Immature natural killer cell (primary cell): Measurements from ENCODE around the gene PAOX. TPM values are rescaled to one million over a fixed set of nuclear protein-coding genes. Genes with fewer than 3 reads are reported as not detected.

ENCODE experiments used
- DNase-seq, 3 donors: peaks; one replicate each; pipeline ENCODE4 v3.0.0; 2022; ENCODE audit warnings: mixed read lengths in 1 of 3
- H3K27ac Mint-ChIP-seq, 6 donors: one replicate each; pipeline ENCODE4 v1.8.0; 2020; ENCODE audit warnings: mixed read lengths in 6 of 6, mild to moderate bottlenecking in 5 of 6, inconsistent platforms in 4 of 6, moderate library complexity in 3 of 6
- H3K27me3 Mint-ChIP-seq, 3 donors: one replicate each; pipeline ENCODE4 v1.8.0; 2020 to 2021; ENCODE audit warnings: low read depth in 3 of 3, mild to moderate bottlenecking in 3 of 3, mixed read lengths in 3 of 3, moderate library complexity in 3 of 3, inconsistent platforms in 1 of 3
- H3K36me3 Mint-ChIP-seq, 3 donors: one replicate each; pipeline ENCODE4 v1.8.0; 2020; ENCODE audit warnings: mixed read lengths in 3 of 3, inconsistent platforms in 2 of 3, mild to moderate bottlenecking in 2 of 3
- H3K4me1 Mint-ChIP-seq, 2 donors: one replicate each; pipeline ENCODE4 v1.8.0; 2020; ENCODE audit warnings: inconsistent platforms in 2 of 2, mild to moderate bottlenecking in 2 of 2, mixed read lengths in 2 of 2, moderate library complexity in 1 of 2
- H3K4me3 Mint-ChIP-seq, 5 donors: one replicate each; pipeline ENCODE4 v1.8.0; 2020; ENCODE audit warnings: mild to moderate bottlenecking in 5 of 5, mixed read lengths in 5 of 5, inconsistent platforms in 3 of 5, moderate library complexity in 3 of 5
- H3K9me3 Mint-ChIP-seq, 6 donors: one replicate each; pipeline ENCODE4 v1.8.0; 2020; ENCODE audit warnings: mild to moderate bottlenecking in 6 of 6, mixed read lengths in 6 of 6, inconsistent platforms in 4 of 6, moderate library complexity in 3 of 6
- polyA plus RNA-seq, 3 donors: library from polyadenylated mRNA; unstranded; fragments of 300-500 nt; fragmentation: Illumina TruSeq; gene quantifications; one replicate each; pipeline ENCODE4 v1.2.3, GENCODE V29; 2021

The PAOX gene
- polyA plus RNA-seq, 3 donors from 2014 or later, result 10.5 to 13.0 (median 11.0) TPM

- no peak overlapping the region for H3K27ac Mint-ChIP-seq
- H3K4me1 Mint-ChIP-seq, result peaks cover 22 to 34% of the 10 kb centered on the region in 2 donors
- H3K4me3 Mint-ChIP-seq, result peak overlapping the region in 1 of 5 donors; percentile 38
- peaks cover 0 to 10% (median 5%) of the 10 kb centered on the region in 6 donors for H3K9me3 Mint-ChIP-seq
- DNase-seq, result no peak
- H3K36me3 Mint-ChIP-seq, result no peaks in the 10 kb centered on the region
- H3K27me3 Mint-ChIP-seq, result peaks cover 0 to 8% (median 5%) of the 10 kb centered on the region in 3 donors
Observed at GRCh38 chr10:133440633-133441285, 61.7 kb downstream of the PAOX start.

Other genes starting within 250 kb of the PAOX start
- not detected for gene KNDC1, start 219.0 kb upstream of the PAOX start, polyA plus RNA-seq
- gene UTF1, start 149.0 kb upstream of the PAOX start, polyA plus RNA-seq, result not detected
- gene VENTX, start 141.4 kb upstream of the PAOX start, polyA plus RNA-seq, result under 1 TPM in 1 of 3 donors, not detected in 2; 0.24 TPM
- 100 to 1,000 TPM; 143 to 294 (median 153) TPM for gene ADAM8, start 102.4 kb upstream of the PAOX start, polyA plus RNA-seq
- gene TUBGCP2, start 70.4 kb upstream of the PAOX start, polyA plus RNA-seq, result 10 to 100 TPM; 11.0 to 44.3 (median 27.5) TPM
- 10 to 100 TPM; 73.2 to 90.2 (median 88.0) TPM for gene ZNF511, start 70.3 kb upstream of the PAOX start, polyA plus RNA-seq
- gene CALY, start 42.4 kb upstream of the PAOX start, polyA plus RNA-seq, result not detected
- not detected for gene PRAP1, start 31.9 kb upstream of the PAOX start, polyA plus RNA-seq
- 10 to 100 TPM; 12.3 to 28.7 (median 17.5) TPM for gene FUOM, start 21.2 kb upstream of the PAOX start, polyA plus RNA-seq
- gene ECHS1, start 5.9 kb upstream of the PAOX start, polyA plus RNA-seq, result 100 to 1,000 TPM in 2 of 3 donors, 10 to 100 TPM in 1; 91.2 to 134 (median 118) TPM
- gene MTG1, start 14.9 kb downstream of the PAOX start, polyA plus RNA-seq, result 10 to 100 TPM; 45.5 to 60.3 (median 58.3) TPM
- under 1 TPM in 2 of 3 donors, not detected in 1; 0.30 to 0.37 TPM for gene SPRN, start 45.4 kb downstream of the PAOX start, polyA plus RNA-seq
- gene SCART1, start 74.7 kb downstream of the PAOX start, polyA plus RNA-seq, result under 1 TPM in 2 of 3 donors, not detected in 1; 0.20 to 0.74 TPM
- 1 to 10 TPM in 1 of 3 donors, under 1 TPM in 1, not detected in 1; 0.18 to 1.5 TPM for gene CYP2E1, start 148.1 kb downstream of the PAOX start, polyA plus RNA-seq
- under 1 TPM in 2 of 3 donors, not detected in 1; 0.25 to 0.48 TPM for gene SYCE1, start 186.3 kb downstream of the PAOX start, polyA plus RNA-seq
- not detected for gene FRG2B, start 247.5 kb downstream of the PAOX start, polyA plus RNA-seq